RPMI7951 (cell line): ENCODE results near the gene CAMKK1. TPM values are rescaled to one million over a fixed set of nuclear protein-coding genes. Genes with fewer than 3 reads are reported as not detected.

ENCODE experiments used
- DNase-seq: peaks from one replicate; pipeline ENCODE4 v3.0.0-alpha.2; 2012; ENCODE audit warnings: low read depth
- total RNA-seq: library from RNA; depleted of rRNA; stranded (reverse); fragments of >200 nt; shearing (Covaris generic); gene quantifications from 2 replicates; pipeline ENCODE4 v1.2.3, GENCODE V29; 2014; rRNA removed

Gene CAMKK1
- total RNA-seq, 1 experiment from 2014 or later: 1.2 TPM

- no peak for DNase-seq
Observed at GRCh38 chr17:3812771-3813170, 80.1 kb downstream of the CAMKK1 start.

- DNase-seq: no peak
Observed at GRCh38 chr17:3812284-3812683, 80.6 kb downstream of the CAMKK1 start.

Other genes starting within 250 kb of the CAMKK1 start
- gene TAX1BP3, start 224.5 kb downstream of the CAMKK1 start, total RNA-seq: 113 and 148 TPM in 2 replicates
- gene EMC6, start 224.2 kb downstream of the CAMKK1 start, total RNA-seq: 47.9 and 64.7 TPM in 2 replicates
- gene P2RX5, start 196.9 kb downstream of the CAMKK1 start, total RNA-seq: 0.29 and 0.36 TPM in 2 replicates
- gene HASPIN, start 169.2 kb downstream of the CAMKK1 start, total RNA-seq: 11.7 and 14.2 TPM in 2 replicates
- gene ITGAE, start 91.9 kb downstream of the CAMKK1 start, total RNA-seq: 56.0 and 66.8 TPM in 2 replicates
- gene NCBP3, start 46.8 kb downstream of the CAMKK1 start, total RNA-seq: 7.9 and 9.7 TPM in 2 replicates
- not detected in 2 replicates for gene P2RX1, start 23.4 kb upstream of the CAMKK1 start, total RNA-seq
- 0.59 and 0.96 TPM in 2 replicates for gene ATP2A3, start 71.4 kb upstream of the CAMKK1 start, total RNA-seq
- gene ZZEF1, start 250.0 kb upstream of the CAMKK1 start, total RNA-seq: 9.3 and 11.8 TPM in 2 replicates